PC-9 (cell line): Measurements from ENCODE around the gene SPINT2.

Experiments
- EZH2 ChIP-seq: fragments of 200-600 bp; sonication (generic); IDR thresholded peaks from 2 replicates; pipeline ENCODE4 v1.8.0; 2017; ENCODE audit warnings: antibody characterized with exemption, low read depth
- TF ChIP-seq, protein P1 (sequence below): fragments of 200-600 bp; sonication (generic); conservative IDR thresholded peaks from 2 replicates; pipeline ENCODE4 v1.6.1; 2017; ENCODE audit warnings: mixed run types, antibody characterized with exemption, mild to moderate bottlenecking, moderate library complexity

GRCh38 chr19:38310986-38311385 is 46.6 kb downstream of the SPINT2 start:
- TF ChIP-seq, protein P1, sequence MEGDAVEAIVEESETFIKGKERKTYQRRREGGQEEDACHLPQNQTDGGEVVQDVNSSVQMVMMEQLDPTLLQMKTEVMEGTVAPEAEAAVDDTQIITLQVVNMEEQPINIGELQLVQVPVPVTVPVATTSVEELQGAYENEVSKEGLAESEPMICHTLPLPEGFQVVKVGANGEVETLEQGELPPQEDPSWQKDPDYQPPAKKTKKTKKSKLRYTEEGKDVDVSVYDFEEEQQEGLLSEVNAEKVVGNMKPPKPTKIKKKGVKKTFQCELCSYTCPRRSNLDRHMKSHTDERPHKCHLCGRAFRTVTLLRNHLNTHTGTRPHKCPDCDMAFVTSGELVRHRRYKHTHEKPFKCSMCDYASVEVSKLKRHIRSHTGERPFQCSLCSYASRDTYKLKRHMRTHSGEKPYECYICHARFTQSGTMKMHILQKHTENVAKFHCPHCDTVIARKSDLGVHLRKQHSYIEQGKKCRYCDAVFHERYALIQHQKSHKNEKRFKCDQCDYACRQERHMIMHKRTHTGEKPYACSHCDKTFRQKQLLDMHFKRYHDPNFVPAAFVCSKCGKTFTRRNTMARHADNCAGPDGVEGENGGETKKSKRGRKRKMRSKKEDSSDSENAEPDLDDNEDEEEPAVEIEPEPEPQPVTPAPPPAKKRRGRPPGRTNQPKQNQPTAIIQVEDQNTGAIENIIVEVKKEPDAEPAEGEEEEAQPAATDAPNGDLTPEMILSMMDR, result no peak
- no peak for TF ChIP-seq EZH2
